ENCODE results near the gene ATP5F1B.

GRCh38 chr12:56626701-56627100 is 19.1 kb downstream of the ATP5F1B start:
- TF ChIP-seq CTCF (IDR thresholded peaks at IDR 0.05) (no peak), POLR2AphosphoS5 (IDR thresholded peaks at IDR 0.05; ENCODE audit: low read depth, low read length) (no peak), REST (IDR thresholded peaks at IDR 0.05; ENCODE audit: insufficient read depth in 1 of 2, low read depth in 2 of 2, low read length in 1 of 2) (no peak)
